HG02938 (cell line): ENCODE results near the gene PDE1C.

Source experiments
- ATAC-seq: cut with Tn5 transposase; IDR thresholded peaks from one replicate; pipeline ENCODE4 v1.9.1; 2021; ENCODE audit warnings: mild to moderate bottlenecking, moderate library complexity; ENCODE audit not compliant: unreplicated experiment

PDE1C gene

GRCh38 chr7:31729195-31729804 is 340.9 kb downstream of the PDE1C start:
- no peak for ATAC-seq

- no peak for ATAC-seq
Observed at GRCh38 chr7:31724696-31725095, 345.5 kb downstream of the PDE1C start.

GRCh38 chr7:31720366-31720765 is 349.8 kb downstream of the PDE1C start:
- ATAC-seq = no peak

GRCh38 chr7:31716355-31716754 is 353.9 kb downstream of the PDE1C start:
- no peak for ATAC-seq

- ATAC-seq = no peak
Observed at GRCh38 chr7:31710171-31710570, 360.0 kb downstream of the PDE1C start.

- ATAC-seq = no peak
Observed at GRCh38 chr7:31707089-31707488, 363.1 kb downstream of the PDE1C start.

GRCh38 chr7:31705377-31705776 is 364.8 kb downstream of the PDE1C start:
- no peak for ATAC-seq

GRCh38 chr7:31702354-31702753 is 367.9 kb downstream of the PDE1C start:
- no peak for ATAC-seq
